ENCODE measurements around the gene TTC7B.

TTC7B gene

GRCh38 chr14:90508536-90509254 lies 307.5 kb downstream of the TTC7B start:
- Histone ChIP-seq H3K4me3 (ENCODE audit: low read length) (no peak overlapping the region), H3K27me3 (ENCODE audit: control insufficient read depth, insufficient read depth, low read length) (no peaks in the 10 kb centered on the region), H3K9ac (ENCODE audit: low read length) (no peak overlapping the region), H3K9me3 (ENCODE audit: control insufficient read depth, low read length) (no peaks in the 10 kb centered on the region), H3K4me1 (ENCODE audit: control insufficient read depth, insufficient read depth, low read length) (peaks cover 42% of the 10 kb centered on the region), H3K36me3 (ENCODE audit: control insufficient read depth, insufficient read depth, low read length) (no peaks in the 10 kb centered on the region)

GRCh38 chr14:90508036-90508435 lies 308.2 kb downstream of the TTC7B start:
- H3K4me3 ChIP-seq (ENCODE audit: low read length) = no peak overlapping the region
- no peaks in the 10 kb centered on the region for H3K36me3 ChIP-seq (ENCODE audit: control insufficient read depth, insufficient read depth, low read length)
- H3K4me1 ChIP-seq (ENCODE audit: control insufficient read depth, insufficient read depth, low read length) = peaks cover 37% of the 10 kb centered on the region
- no peak overlapping the region for H3K9ac ChIP-seq (ENCODE audit: low read length)
- no peaks in the 10 kb centered on the region for H3K9me3 ChIP-seq (ENCODE audit: control insufficient read depth, low read length)
- H3K27me3 ChIP-seq (ENCODE audit: control insufficient read depth, insufficient read depth, low read length) = no peaks in the 10 kb centered on the region

GRCh38 chr14:90507428-90507827 lies 308.8 kb downstream of the TTC7B start:
- Histone ChIP-seq H3K27me3 (ENCODE audit: control insufficient read depth, insufficient read depth, low read length) (no peaks in the 10 kb centered on the region), H3K4me1 (ENCODE audit: control insufficient read depth, insufficient read depth, low read length) (peaks cover 30% of the 10 kb centered on the region), H3K9ac (ENCODE audit: low read length) (no peak overlapping the region), H3K4me3 (ENCODE audit: low read length) (no peak overlapping the region), H3K36me3 (ENCODE audit: control insufficient read depth, insufficient read depth, low read length) (no peaks in the 10 kb centered on the region), H3K9me3 (ENCODE audit: control insufficient read depth, low read length) (no peaks in the 10 kb centered on the region)

DNA sequence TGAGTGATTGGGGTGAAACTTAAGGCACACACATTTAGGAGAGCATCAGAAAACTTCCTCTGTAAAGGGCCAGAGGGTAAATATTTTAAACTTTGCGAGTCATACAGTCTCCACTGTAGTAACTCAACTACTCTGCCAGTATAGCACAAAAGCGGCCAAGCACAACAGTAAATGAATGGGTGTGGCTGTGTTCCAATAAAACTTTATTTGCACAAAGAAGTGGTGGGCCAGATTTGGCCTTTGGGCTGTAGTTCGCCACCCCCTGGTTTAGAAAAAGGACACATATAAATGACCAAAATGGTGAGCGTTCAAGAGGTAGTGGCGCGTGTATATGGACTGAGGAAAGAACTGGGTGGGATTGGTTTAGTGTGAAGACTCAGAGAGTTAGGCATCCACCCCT lies 309.5 kb downstream of the TTC7B start:
- H3K36me3 ChIP-seq (ENCODE audit: control insufficient read depth, insufficient read depth, low read length) = no peaks in the 10 kb centered on the region
- H3K9me3 ChIP-seq (ENCODE audit: control insufficient read depth, low read length) = no peaks in the 10 kb centered on the region
- no peak overlapping the region for H3K4me3 ChIP-seq (ENCODE audit: low read length)
- no peak overlapping the region for H3K9ac ChIP-seq (ENCODE audit: low read length)
- peaks cover 24% of the 10 kb centered on the region for H3K4me1 ChIP-seq (ENCODE audit: control insufficient read depth, insufficient read depth, low read length)
- H3K27me3 ChIP-seq (ENCODE audit: control insufficient read depth, insufficient read depth, low read length) = no peaks in the 10 kb centered on the region

- no peak overlapping the region for H3K9ac ChIP-seq (ENCODE audit: low read length)
- no peaks in the 10 kb centered on the region for H3K9me3 ChIP-seq (ENCODE audit: control insufficient read depth, low read length)
- H3K36me3 ChIP-seq (ENCODE audit: control insufficient read depth, insufficient read depth, low read length) = no peaks in the 10 kb centered on the region
- peaks cover 16% of the 10 kb centered on the region for H3K4me1 ChIP-seq (ENCODE audit: control insufficient read depth, insufficient read depth, low read length)
- no peaks in the 10 kb centered on the region for H3K27me3 ChIP-seq (ENCODE audit: control insufficient read depth, insufficient read depth, low read length)
- H3K4me3 ChIP-seq (ENCODE audit: low read length) = no peak overlapping the region
Measured at GRCh38 chr14:90505531-90505930, 310.7 kb downstream of the TTC7B start.

DNA sequence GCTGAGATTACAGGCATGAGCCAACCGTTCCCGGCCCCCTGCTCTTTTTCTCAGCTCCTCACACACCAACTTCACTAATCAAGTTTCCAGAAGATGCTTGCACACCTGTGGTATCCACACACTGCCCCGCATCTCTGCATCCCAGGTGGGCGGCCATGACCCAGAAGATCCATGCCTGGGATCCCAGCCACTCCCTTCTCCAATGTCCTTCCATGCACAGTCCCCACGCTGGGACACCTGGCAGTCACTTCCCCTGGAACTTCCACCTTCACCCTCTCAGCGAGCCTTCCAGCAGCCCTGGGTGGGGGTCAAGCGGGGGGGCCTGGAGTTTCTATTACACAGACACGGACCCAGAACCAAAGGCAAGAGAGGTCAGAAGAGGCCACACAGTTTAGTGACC lies 311.6 kb downstream of the TTC7B start:
- H3K9ac ChIP-seq (ENCODE audit: low read length) = no peak overlapping the region
- H3K36me3 ChIP-seq (ENCODE audit: control insufficient read depth, insufficient read depth, low read length) = no peaks in the 10 kb centered on the region
- H3K27me3 ChIP-seq (ENCODE audit: control insufficient read depth, insufficient read depth, low read length) = no peaks in the 10 kb centered on the region
- peaks cover 9% of the 10 kb centered on the region for H3K4me1 ChIP-seq (ENCODE audit: control insufficient read depth, insufficient read depth, low read length)
- no peak overlapping the region for H3K4me3 ChIP-seq (ENCODE audit: low read length)
- H3K9me3 ChIP-seq (ENCODE audit: control insufficient read depth, low read length) = no peaks in the 10 kb centered on the region

DNA sequence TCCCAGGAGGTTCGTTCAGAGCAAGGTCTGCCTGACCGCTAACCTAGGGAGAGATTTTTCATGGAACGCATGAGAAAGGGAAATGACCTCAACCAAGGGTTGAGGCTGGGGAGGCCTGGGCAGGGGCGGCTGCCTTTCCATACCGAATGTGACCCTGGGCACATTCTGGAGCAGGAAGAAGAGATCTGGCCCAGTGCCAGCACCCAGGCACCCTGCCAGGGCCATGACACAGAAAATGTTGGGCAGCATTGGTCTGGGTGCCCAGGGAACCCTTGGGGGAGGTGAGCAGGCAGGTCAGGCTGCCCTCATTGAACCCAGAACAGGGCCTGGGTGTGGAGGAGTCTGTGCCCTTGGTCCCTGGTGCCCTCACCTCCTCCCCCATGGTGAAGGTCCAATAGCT lies 312.6 kb downstream of the TTC7B start:
- Histone ChIP-seq H3K27me3 (ENCODE audit: control insufficient read depth, insufficient read depth, low read length) (no peaks in the 10 kb centered on the region), H3K4me1 (ENCODE audit: control insufficient read depth, insufficient read depth, low read length) (peaks cover 2% of the 10 kb centered on the region), H3K4me3 (ENCODE audit: low read length) (no peak overlapping the region), H3K9ac (ENCODE audit: low read length) (no peak overlapping the region), H3K36me3 (ENCODE audit: control insufficient read depth, insufficient read depth, low read length) (no peaks in the 10 kb centered on the region), H3K9me3 (ENCODE audit: control insufficient read depth, low read length) (no peaks in the 10 kb centered on the region)

GRCh38 chr14:90502760-90503159 lies 313.5 kb downstream of the TTC7B start:
- H3K9me3 ChIP-seq (ENCODE audit: control insufficient read depth, low read length) = no peaks in the 10 kb centered on the region
- no peaks in the 10 kb centered on the region for H3K36me3 ChIP-seq (ENCODE audit: control insufficient read depth, insufficient read depth, low read length)
- no peak overlapping the region for H3K9ac ChIP-seq (ENCODE audit: low read length)
- no peaks in the 10 kb centered on the region for H3K4me1 ChIP-seq (ENCODE audit: control insufficient read depth, insufficient read depth, low read length)
- H3K27me3 ChIP-seq (ENCODE audit: control insufficient read depth, insufficient read depth, low read length) = no peaks in the 10 kb centered on the region
- no peak overlapping the region for H3K4me3 ChIP-seq (ENCODE audit: low read length)

DNA sequence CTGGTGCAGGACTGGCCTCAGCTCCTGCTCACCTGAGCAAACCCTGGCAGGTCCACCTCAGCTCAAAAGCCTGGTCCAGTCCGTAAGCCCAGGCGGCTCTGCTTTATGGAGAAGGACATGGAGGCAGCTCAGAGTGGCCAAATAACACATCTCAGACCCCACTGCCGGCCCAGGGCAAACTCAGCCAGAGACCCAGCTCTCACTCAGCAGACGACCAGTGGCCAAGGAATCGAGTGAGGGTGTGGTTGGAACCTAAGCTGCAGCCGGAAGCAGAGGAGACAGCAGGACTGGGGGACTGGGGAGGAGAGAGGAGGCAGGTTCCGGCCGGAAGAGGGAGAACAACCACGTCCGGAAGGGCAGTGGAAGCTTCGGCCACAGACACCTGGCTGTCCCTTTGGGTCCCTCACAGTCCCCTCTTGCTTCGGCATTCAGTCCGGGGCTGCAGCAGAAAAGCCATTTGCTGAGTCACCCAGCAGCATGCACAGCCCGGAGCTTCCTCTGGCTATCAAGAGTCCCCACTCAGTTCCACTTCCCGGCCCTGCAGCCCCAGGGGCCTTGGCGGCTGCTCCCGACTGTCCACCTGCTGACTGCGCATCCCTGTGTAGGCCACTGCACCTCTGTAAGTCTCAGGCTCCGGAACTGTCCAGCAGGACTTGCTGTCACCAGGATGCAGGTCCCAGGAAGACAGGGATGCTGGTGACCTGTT lies 315.4 kb downstream of the TTC7B start:
- H3K9me3 ChIP-seq (ENCODE audit: control insufficient read depth, low read length) = no peaks in the 10 kb centered on the region
- H3K9ac ChIP-seq (ENCODE audit: low read length) = no peak overlapping the region
- H3K36me3 ChIP-seq (ENCODE audit: control insufficient read depth, insufficient read depth, low read length) = no peaks in the 10 kb centered on the region
- no peak overlapping the region for H3K4me3 ChIP-seq (ENCODE audit: low read length)
- no peaks in the 10 kb centered on the region for H3K27me3 ChIP-seq (ENCODE audit: control insufficient read depth, insufficient read depth, low read length)
- no peaks in the 10 kb centered on the region for H3K4me1 ChIP-seq (ENCODE audit: control insufficient read depth, insufficient read depth, low read length)

GRCh38 chr14:90499908-90500664 lies 316.1 kb downstream of the TTC7B start:
- Histone ChIP-seq H3K9me3 (ENCODE audit: control insufficient read depth, low read length) (no peaks in the 10 kb centered on the region), H3K9ac (ENCODE audit: low read length) (no peak overlapping the region), H3K4me3 (ENCODE audit: low read length) (no peak overlapping the region), H3K27me3 (ENCODE audit: control insufficient read depth, insufficient read depth, low read length) (no peaks in the 10 kb centered on the region), H3K36me3 (ENCODE audit: control insufficient read depth, insufficient read depth, low read length) (no peaks in the 10 kb centered on the region), H3K4me1 (ENCODE audit: control insufficient read depth, insufficient read depth, low read length) (no peaks in the 10 kb centered on the region)

DNA sequence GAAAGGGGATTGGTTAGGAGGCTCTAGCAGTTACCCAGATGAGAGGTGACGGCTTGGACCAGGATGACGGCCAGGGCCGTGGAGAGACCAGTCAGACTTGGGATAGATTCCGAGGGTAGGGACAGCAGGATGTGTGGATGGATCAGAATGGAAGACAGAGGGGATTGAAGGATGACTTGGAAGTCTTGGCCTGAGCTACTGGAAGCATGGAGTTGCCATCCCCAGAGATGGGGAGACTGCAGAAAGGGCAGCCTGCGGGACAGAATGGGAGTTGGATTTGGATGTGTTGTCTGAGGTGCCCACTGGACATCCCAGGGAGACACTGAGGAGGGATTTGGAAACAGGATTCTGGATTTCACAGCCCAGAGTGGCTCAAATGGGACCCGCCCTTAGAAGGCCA lies 317.1 kb downstream of the TTC7B start:
- no peaks in the 10 kb centered on the region for H3K27me3 ChIP-seq (ENCODE audit: control insufficient read depth, insufficient read depth, low read length)
- H3K9ac ChIP-seq (ENCODE audit: low read length) = no peak overlapping the region

DNA sequence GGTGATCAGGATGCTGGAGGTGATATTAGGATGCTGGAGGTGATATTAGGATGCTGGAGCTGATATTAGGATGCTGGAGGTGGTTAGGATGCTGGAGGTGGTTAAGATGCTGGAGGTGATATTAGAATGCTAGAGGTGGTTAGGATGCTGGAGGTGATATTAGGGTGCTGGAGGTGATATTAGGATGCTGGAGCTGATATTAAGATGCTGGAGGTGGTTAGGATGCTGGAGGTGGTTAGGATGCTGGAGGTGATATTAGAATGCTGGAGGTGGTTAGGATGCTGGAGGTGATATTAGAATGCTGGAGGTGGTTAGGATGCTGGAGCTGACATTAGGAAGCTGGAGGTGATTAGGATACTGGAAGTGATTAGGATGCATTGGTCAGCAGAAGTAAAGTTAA lies 318.0 kb downstream of the TTC7B start:
- Histone ChIP-seq H3K27me3 (ENCODE audit: control insufficient read depth, insufficient read depth, low read length) (no peaks in the 10 kb centered on the region), H3K4me3 (ENCODE audit: low read length) (no peak overlapping the region), H3K36me3 (ENCODE audit: control insufficient read depth, insufficient read depth, low read length) (no peaks in the 10 kb centered on the region), H3K9me3 (ENCODE audit: control insufficient read depth, low read length) (no peaks in the 10 kb centered on the region), H3K4me1 (ENCODE audit: control insufficient read depth, insufficient read depth, low read length) (no peaks in the 10 kb centered on the region), H3K9ac (ENCODE audit: low read length) (no peak overlapping the region)

More for the DNA sequence above, 317.1 kb downstream of the TTC7B start:
- no peaks in the 10 kb centered on the region for H3K9me3 ChIP-seq (ENCODE audit: control insufficient read depth, low read length)
- H3K4me3 ChIP-seq (ENCODE audit: low read length) = no peak overlapping the region
- no peaks in the 10 kb centered on the region for H3K4me1 ChIP-seq (ENCODE audit: control insufficient read depth, insufficient read depth, low read length)
- H3K36me3 ChIP-seq (ENCODE audit: control insufficient read depth, insufficient read depth, low read length) = no peaks in the 10 kb centered on the region

Measured in mucosa of stomach (tissue), 1 donor.